ENCODE measurements around the gene LINGO1.

LINGO1 gene, protein sequence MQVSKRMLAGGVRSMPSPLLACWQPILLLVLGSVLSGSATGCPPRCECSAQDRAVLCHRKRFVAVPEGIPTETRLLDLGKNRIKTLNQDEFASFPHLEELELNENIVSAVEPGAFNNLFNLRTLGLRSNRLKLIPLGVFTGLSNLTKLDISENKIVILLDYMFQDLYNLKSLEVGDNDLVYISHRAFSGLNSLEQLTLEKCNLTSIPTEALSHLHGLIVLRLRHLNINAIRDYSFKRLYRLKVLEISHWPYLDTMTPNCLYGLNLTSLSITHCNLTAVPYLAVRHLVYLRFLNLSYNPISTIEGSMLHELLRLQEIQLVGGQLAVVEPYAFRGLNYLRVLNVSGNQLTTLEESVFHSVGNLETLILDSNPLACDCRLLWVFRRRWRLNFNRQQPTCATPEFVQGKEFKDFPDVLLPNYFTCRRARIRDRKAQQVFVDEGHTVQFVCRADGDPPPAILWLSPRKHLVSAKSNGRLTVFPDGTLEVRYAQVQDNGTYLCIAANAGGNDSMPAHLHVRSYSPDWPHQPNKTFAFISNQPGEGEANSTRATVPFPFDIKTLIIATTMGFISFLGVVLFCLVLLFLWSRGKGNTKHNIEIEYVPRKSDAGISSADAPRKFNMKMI

DNA sequence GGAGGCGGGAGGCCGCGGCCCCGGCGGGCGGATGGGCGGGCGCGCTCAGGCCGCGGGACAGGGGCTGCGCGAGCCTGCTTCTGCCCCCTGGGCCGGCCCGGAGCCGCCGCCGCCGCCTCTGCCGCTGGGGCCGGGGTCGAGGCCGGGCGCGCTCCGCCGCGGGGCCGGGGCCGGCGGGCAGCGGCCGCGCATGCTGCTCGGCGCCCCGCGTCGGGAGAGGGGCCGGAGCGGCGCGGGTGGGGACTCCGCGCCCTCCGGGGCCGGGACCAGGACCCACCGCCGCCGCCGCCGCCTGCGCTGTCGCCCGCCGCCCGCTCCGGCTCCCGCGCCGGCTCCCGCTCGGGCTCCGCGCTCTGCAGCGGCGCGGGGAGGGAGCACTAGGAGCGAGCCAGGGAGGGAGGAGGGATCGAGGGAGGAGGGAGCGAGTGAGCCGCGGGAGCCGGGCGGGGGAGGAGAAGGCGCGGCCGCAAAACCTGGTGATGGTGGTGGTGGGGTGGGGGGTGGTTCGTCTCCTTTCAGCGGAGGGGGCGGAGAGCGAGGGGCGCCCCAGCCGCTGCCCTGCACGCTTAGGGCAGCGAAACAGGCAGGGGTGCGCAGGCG is at the start of gene LINGO1:
Gene LINGO1, minus strand, starts transcription at position 379 of the 600 bp plus-strand sequence. CDS start 597 bp downstream, outside the sequence.
- Mint-ChIP-seq H3K36me3 (ENCODE audit: low read depth) (no peaks in the 10 kb centered on the region), H3K4me3 (peak within 1 kb of the TSS; percentile 79 to 86 (median 80)), H3K4me1 (peaks cover 16% of the 10 kb centered on the region), H3K9me3 (no peaks in the 10 kb centered on the region), H3K27me3 (ENCODE audit: low read depth) (peaks cover 55% of the 10 kb centered on the region), H3K27ac (peak within 1 kb of the TSS in 1 of 3 experiments; percentile 59)
- TF ChIP-seq, protein P1, sequence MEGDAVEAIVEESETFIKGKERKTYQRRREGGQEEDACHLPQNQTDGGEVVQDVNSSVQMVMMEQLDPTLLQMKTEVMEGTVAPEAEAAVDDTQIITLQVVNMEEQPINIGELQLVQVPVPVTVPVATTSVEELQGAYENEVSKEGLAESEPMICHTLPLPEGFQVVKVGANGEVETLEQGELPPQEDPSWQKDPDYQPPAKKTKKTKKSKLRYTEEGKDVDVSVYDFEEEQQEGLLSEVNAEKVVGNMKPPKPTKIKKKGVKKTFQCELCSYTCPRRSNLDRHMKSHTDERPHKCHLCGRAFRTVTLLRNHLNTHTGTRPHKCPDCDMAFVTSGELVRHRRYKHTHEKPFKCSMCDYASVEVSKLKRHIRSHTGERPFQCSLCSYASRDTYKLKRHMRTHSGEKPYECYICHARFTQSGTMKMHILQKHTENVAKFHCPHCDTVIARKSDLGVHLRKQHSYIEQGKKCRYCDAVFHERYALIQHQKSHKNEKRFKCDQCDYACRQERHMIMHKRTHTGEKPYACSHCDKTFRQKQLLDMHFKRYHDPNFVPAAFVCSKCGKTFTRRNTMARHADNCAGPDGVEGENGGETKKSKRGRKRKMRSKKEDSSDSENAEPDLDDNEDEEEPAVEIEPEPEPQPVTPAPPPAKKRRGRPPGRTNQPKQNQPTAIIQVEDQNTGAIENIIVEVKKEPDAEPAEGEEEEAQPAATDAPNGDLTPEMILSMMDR (IDR thresholded peaks at IDR 0.05; ENCODE audit: unreplicated experiment in 3 of 3): no peak

DNA sequence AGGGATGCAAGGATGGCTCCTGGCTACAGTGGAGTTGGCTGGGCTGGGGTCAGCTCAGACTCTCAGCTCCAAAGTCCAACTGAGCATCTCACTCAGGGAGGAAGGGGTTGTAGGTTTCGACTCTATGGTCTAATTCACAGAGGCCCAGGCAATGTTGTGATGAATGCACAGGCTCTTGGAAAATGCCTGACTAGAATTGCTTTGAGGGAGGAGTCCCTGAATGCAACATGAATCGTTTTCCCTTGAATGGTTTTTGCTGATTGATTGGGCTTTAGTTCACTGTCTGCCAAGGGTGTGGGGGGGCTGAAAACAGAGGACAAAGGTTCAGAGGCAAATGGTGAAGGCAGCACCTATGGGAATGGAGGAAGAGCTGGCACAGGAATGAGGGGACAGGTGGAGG is 48.6 kb upstream of the LINGO1 start:
- no peaks in the 10 kb centered on the region for H3K4me1 Mint-ChIP-seq
- TF ChIP-seq, protein P1 (IDR thresholded peaks at IDR 0.05; ENCODE audit: unreplicated experiment in 3 of 3): no peak
- H3K4me3 Mint-ChIP-seq: no peak overlapping the region
- H3K36me3 Mint-ChIP-seq (ENCODE audit: low read depth): no peaks in the 10 kb centered on the region
- no peak overlapping the region for H3K27ac Mint-ChIP-seq
- peaks cover 3% of the 10 kb centered on the region for H3K9me3 Mint-ChIP-seq
- H3K27me3 Mint-ChIP-seq (ENCODE audit: low read depth): peaks cover 22% of the 10 kb centered on the region

DNA sequence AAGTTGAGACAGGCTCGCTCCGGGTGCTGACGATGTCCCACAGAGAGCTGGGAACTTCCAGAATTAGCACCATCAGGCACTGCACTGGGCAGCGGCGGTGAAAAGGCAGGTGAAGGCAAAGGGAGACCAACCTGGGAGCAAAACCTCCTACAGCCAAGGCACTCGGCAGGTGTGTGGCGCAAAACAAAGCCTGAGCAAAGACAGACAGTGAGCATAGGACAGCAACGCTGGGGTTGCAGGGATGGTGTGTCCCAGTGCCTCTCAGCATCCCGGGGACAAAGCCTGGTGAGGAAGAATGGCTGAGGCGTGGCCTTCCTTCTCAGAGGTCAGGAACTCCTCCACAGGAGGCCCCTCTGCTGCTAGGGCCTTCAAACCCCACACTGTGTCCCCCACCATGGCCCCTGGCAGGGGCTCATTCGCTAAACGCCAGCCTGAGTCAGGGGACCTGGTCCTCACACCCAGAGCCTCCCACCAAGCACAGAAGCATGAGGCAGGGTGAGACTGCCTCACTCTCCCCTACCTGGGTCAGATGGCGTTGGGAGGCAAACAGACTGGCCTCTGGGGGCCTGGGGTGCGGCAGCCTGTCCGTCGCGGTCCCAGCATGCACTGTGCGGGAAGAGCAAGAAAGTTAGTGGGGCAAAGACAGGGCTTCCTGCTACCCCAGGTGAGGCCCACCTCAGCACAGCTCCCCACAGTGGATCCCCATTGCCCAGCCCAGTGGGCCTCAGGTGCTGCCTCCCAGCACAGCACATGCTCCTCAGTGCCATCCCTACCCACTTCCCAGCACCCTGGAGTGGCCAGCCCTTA is 44.1 kb upstream of the LINGO1 start:
- no peaks in the 10 kb centered on the region for H3K4me1 Mint-ChIP-seq
- no peaks in the 10 kb centered on the region for H3K9me3 Mint-ChIP-seq
- H3K36me3 Mint-ChIP-seq (ENCODE audit: low read depth): no peaks in the 10 kb centered on the region
- H3K27ac Mint-ChIP-seq: no peak overlapping the region
- no peak overlapping the region for H3K4me3 Mint-ChIP-seq
- peaks cover 11% of the 10 kb centered on the region for H3K27me3 Mint-ChIP-seq (ENCODE audit: low read depth)
- TF ChIP-seq, protein P1 (IDR thresholded peaks at IDR 0.05; ENCODE audit: unreplicated experiment in 3 of 3): no peak

DNA sequence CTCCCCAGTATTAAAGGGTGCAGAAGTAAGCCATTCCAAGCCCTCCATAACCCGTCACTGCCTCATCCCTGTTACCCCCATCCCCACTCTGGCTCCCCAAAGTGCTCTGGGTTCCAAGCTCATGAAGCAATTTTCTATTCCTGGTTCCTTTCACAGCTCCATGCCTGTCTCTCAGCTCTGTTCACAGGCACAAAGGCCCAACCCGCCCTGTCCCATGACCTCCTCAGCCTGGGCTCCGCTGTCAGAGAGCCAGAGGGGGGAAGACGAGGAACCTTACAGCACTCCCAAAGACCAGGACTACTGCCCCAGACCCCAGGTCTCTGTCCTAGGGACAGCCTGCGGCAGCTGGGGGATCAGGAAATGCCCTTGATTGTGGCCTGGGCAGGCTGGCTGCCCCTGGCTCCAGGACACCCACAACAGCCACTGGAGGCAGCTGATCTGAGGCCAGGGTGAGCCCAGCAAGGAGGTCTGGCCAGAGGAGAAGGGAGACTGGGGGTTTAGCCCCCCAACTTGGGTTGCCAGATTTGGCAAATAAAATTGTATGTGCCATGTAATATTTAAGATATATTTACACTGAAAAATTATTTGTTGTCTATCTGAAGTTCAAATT is 43.2 kb upstream of the LINGO1 start:
- Mint-ChIP-seq H3K4me1 (no peaks in the 10 kb centered on the region), H3K4me3 (no peak overlapping the region)
- TF ChIP-seq, protein P1 (IDR thresholded peaks at IDR 0.05; ENCODE audit: unreplicated experiment in 3 of 3): no peak

DNA sequence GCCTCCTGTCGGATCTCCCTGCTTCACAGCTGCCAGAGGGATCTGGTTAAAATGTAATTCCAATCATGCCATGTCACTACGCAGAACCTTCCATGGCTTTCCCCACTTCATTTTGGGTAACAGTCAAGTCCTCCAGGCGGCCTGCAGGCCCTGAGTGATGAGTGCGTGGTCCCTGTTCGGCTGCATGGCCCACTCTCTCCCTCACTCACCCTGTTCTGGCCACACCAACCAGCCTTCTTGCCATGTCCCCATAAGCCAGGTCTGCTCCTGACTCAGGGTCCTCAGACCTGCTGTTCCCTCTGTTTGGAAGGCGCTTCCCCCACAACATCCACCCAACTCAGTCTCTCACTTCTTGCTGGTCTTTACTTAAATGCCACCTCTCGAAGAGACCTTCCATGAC is 41.6 kb upstream of the LINGO1 start:
- H3K9me3 Mint-ChIP-seq: no peaks in the 10 kb centered on the region
- no peak overlapping the region for H3K4me3 Mint-ChIP-seq
- H3K4me1 Mint-ChIP-seq: peaks cover 4% of the 10 kb centered on the region
- no peak overlapping the region for H3K27ac Mint-ChIP-seq
- peaks cover 9% of the 10 kb centered on the region for H3K27me3 Mint-ChIP-seq (ENCODE audit: low read depth)
- no peaks in the 10 kb centered on the region for H3K36me3 Mint-ChIP-seq (ENCODE audit: low read depth)
- TF ChIP-seq, protein P1 (IDR thresholded peaks at IDR 0.05; ENCODE audit: unreplicated experiment in 3 of 3): no peak

More for the DNA sequence above, 43.2 kb upstream of the LINGO1 start:
- Mint-ChIP-seq H3K27me3 (ENCODE audit: low read depth) (peaks cover 4% of the 10 kb centered on the region), H3K9me3 (no peaks in the 10 kb centered on the region), H3K36me3 (ENCODE audit: low read depth) (no peaks in the 10 kb centered on the region), H3K27ac (no peak overlapping the region)
